SK-N-SH treated with all-trans-retinoic acid at 6 μM for 48 hours (cell line): ENCODE measurements around the gene APOBEC3C.
"Not testable (repeated sequence)": the region's sequence is repeated elsewhere in the genome, so short reads cannot be mapped to it uniquely, and the experiment has no call there.

Source experiments
- ARNTL ChIP-seq: fragments of 450-650 bp; formaldehyde crosslinking; IDR thresholded peaks from 2 replicates; pipeline ENCODE4 v1.5.0; 2020; ENCODE audit warnings: low read depth, mild to moderate bottlenecking, moderate library complexity, borderline replicate concordance
- CSDC2 ChIP-seq: fragments of 250-450 bp; sonication (Bioruptor Pico); IDR thresholded peaks from 2 replicates; pipeline ENCODE4 v1.5.0; 2020; ENCODE audit warnings: mild to moderate bottlenecking, moderate library complexity
- CSRNP3 ChIP-seq: fragments of 250-450 bp; sonication (Bioruptor Pico); IDR thresholded peaks from 2 replicates; pipeline ENCODE4 v1.5.1; 2021; ENCODE audit warnings: mild to moderate bottlenecking, moderate library complexity
- PATZ1 ChIP-seq: fragments of 250-450 bp; sonication (Bioruptor Pico); IDR thresholded peaks from 2 replicates; pipeline ENCODE4 v1.8.0; 2020; ENCODE audit warnings: mild to moderate bottlenecking, moderate library complexity, borderline replicate concordance
- POU6F1 ChIP-seq: fragments of 250-450 bp; sonication (Bioruptor Pico); IDR thresholded peaks from 2 replicates; pipeline ENCODE4 v1.8.0; 2021; ENCODE audit warnings: low read depth, mild to moderate bottlenecking, moderate library complexity, borderline replicate concordance
- RARB ChIP-seq: fragments of 250-450 bp; sonication (Bioruptor Pico); IDR thresholded peaks from 2 replicates; pipeline ENCODE4 v1.8.0; 2021; ENCODE audit warnings: mild to moderate bottlenecking, moderate library complexity
- SNAI2 ChIP-seq: fragments of 250-450 bp; sonication (Bioruptor Pico); IDR thresholded peaks from 2 replicates; pipeline ENCODE4 v1.5.0; 2020; ENCODE audit warnings: mild to moderate bottlenecking, moderate library complexity
- ZC3H10 ChIP-seq: fragments of 250-450 bp; sonication (Bioruptor Pico); IDR thresholded peaks from 2 replicates; pipeline ENCODE4 v1.5.1; 2021; ENCODE audit warnings: mild to moderate bottlenecking, moderate library complexity
- ZNF565 ChIP-seq: fragments of 450-650 bp; formaldehyde crosslinking; conservative IDR thresholded peaks from 2 replicates; pipeline ENCODE4 v1.5.0; 2020; ENCODE audit warnings: low read depth, mild to moderate bottlenecking, moderate library complexity

- not testable (repeated sequence) for TF ChIP-seq POU6F1; PATZ1 (CRISPR knock-in tag); CSDC2 (CRISPR knock-in tag); CSRNP3 (CRISPR knock-in tag); ZC3H10; SNAI2 (CRISPR knock-in tag); ARNTL; ZNF565 (CRISPR knock-in tag); RARB (CRISPR knock-in tag)
These were observed 5.7 kb upstream of the APOBEC3C start for GRCh38 chr22:39008271-39008850.
